Stimulated activated CD8-positive, alpha-beta memory T cell treated with anti-CD3 and anti-CD28 coated beads, Interleukin-7, amount 100 ng/mL, for 48 hours (primary cell): Measurements from ENCODE around the gene CCL27.

Experiments
- DNase-seq, 2 donors: peaks; one replicate each; pipeline ENCODE4 v3.0.0-alpha.2; 2020; ENCODE audit warnings: low read depth in 1 of 2; ENCODE audit errors: extremely low read depth in 1 of 2

The CCL27 gene

GRCh38 chr9:34662526-34663302 is at the start of gene CCL27:
Gene CCL27, minus strand, starts transcription at chr9:34662657. Its CDS starts 24 bp downstream, at chr9:34662633.
- no peak for DNase-seq

- DNase-seq, result no peak
These were observed 49.7 kb upstream of the CCL27 start for GRCh38 chr9:34712140-34712539.

- no peak for DNase-seq
These were observed 47.6 kb upstream of the CCL27 start, which contains the start of gene CCL21 for GRCh38 chr9:34710023-34710422. Gene CCL21, minus strand, starts transcription at chr9:34710136. Its CDS starts 70 bp downstream, at chr9:34710066.

GRCh38 chr9:34709196-34709978 is 46.9 kb upstream of the CCL27 start:
- no peak for DNase-seq

GRCh38 chr9:34707130-34707529 is 44.7 kb upstream of the CCL27 start:
- DNase-seq, result no peak

GRCh38 chr9:34701769-34702736 is 39.6 kb upstream of the CCL27 start:
- peak; percentile 58 to 59 for DNase-seq

GRCh38 chr9:34701023-34701768 is 38.7 kb upstream of the CCL27 start:
- peak; percentile 56 to 63 for DNase-seq

GRCh38 chr9:34694811-34695210 is 32.4 kb upstream of the CCL27 start:
- DNase-seq, result no peak

GRCh38 chr9:34693560-34693959 is 31.1 kb upstream of the CCL27 start:
- DNase-seq, result no peak

GRCh38 chr9:34691936-34692315 is 29.5 kb upstream of the CCL27 start:
- no peak for DNase-seq

- DNase-seq, result no peak
These were observed 28.8 kb upstream of the CCL27 start, which contains the start of gene CCL19 for GRCh38 chr9:34690983-34691935. Gene CCL19, minus strand, starts transcription at chr9:34691276. Its CDS starts 137 bp downstream, at chr9:34691139.

- DNase-seq, result no peak
These were observed 27.1 kb upstream of the CCL27 start for GRCh38 chr9:34689512-34689911.

- DNase-seq, result no peak
These were observed 26.6 kb upstream of the CCL27 start for GRCh38 chr9:34689116-34689470.

GRCh38 chr9:34688329-34689115 is 26.1 kb upstream of the CCL27 start:
- DNase-seq, result no peak

- no peak for DNase-seq
These were observed 25.0 kb upstream of the CCL27 start for GRCh38 chr9:34687276-34688030.

GRCh38 chr9:34686732-34687131 is 24.3 kb upstream of the CCL27 start:
- DNase-seq, result no peak

GRCh38 chr9:34686231-34686630 is 23.8 kb upstream of the CCL27 start:
- DNase-seq, result no peak

- DNase-seq, result no peak
These were observed 23.1 kb upstream of the CCL27 start for GRCh38 chr9:34685591-34685990.
